ENCODE measurements around the gene GORASP2.

DNA sequence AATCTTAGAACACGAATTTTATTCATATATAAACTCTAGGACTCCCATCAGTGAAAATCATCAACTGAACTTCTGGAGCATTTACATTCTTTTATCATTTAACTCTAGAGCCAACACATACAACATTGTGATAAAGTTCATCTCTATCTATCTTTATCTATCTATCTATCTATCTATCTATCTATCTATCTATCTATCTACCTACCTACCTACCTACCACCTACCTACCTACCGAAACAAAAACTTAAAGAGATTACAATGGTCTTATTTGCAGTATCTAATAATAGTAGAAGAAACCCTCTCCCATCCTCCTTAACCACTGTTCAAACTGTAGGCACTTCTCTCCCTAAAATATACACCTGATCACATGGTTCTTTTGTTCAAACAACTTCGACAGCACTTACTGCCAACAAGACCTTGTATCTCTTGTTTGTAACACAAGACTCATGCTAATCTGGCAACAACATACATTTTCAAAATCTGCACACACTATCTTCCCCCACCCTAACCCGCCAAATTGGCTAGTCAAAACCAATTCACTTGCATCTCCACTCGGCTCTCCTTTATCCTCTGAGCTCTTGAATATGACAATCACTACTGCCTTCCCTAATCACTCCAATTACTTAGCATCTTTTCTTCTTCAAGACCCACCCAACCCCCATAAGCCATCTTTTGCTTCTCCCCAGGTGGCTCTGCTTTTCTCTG is 69.0 kb downstream of the GORASP2 start:
- TF ChIP-seq CTCF (IDR thresholded peaks at IDR 0.05; ENCODE audit: low read length) = no peak
- TF ChIP-seq EZH2phosphoT487 (IDR thresholded peaks at IDR 0.05; ENCODE audit: low read length) = no peak
- TF ChIP-seq EZH2 (optimal IDR thresholded peaks at IDR 0.05; ENCODE audit: low read depth, low read length) = no peak

Data from MM.1S (cell line).